GM12878 (cell line): ENCODE measurements around the gene ZSWIM9.

ENCODE experiments used
- ATF3 ChIP-seq: IDR thresholded peaks from 2 replicates; pipeline ENCODE4 v1.6.1; 2011; ENCODE audit warnings: low read depth, mild to moderate bottlenecking, low read length, moderate library complexity, borderline replicate concordance; ENCODE audit errors: extremely low read depth
- BCL3 ChIP-seq: IDR thresholded peaks from 2 replicates; pipeline ENCODE4 v1.6.1; 2011; ENCODE audit warnings: borderline replicate concordance, low read depth, mild to moderate bottlenecking, moderate library complexity, low read length; ENCODE audit not compliant: insufficient read depth, poor library complexity, severe bottlenecking
- CTCF ChIP-seq, 3 experiments: IDR thresholded peaks in 2 of 3; conservative IDR thresholded peaks in 1 of 3; 2 replicates each; pipeline ENCODE4 v1.5.1; 2011; ENCODE audit warnings: low read depth in 3 of 3, low read length in 3 of 3, mild to moderate bottlenecking in 3 of 3, control low read depth in 2 of 3, moderate library complexity in 2 of 3, inconsistent platforms in 1 of 3, mixed read lengths in 1 of 3; ENCODE audit not compliant: control insufficient read depth in 2 of 3, insufficient read depth in 1 of 3; ENCODE audit errors: extremely low read depth in 1 of 3
- ELK1 ChIP-seq: IDR thresholded peaks from 2 replicates; pipeline ENCODE4 v1.6.1; 2012; ENCODE audit warnings: low read depth, low read length, improper control_type of control experiment
- NFIC ChIP-seq: IDR thresholded peaks from 2 replicates; pipeline ENCODE4 v1.6.1; 2012; ENCODE audit warnings: low read depth, mild to moderate bottlenecking, inconsistent platforms, low read length, moderate library complexity
- POLR2A ChIP-seq: IDR thresholded peaks from 2 replicates; pipeline ENCODE4 v1.6.1; 2011; ENCODE audit warnings: low read depth, mild to moderate bottlenecking, low read length
- POLR2AphosphoS5 ChIP-seq: IDR thresholded peaks from 2 replicates; pipeline ENCODE4 v1.6.1; 2011; ENCODE audit warnings: mild to moderate bottlenecking, low read length, inconsistent platforms
- RAD51 ChIP-seq: fragments of 450-650 bp; IDR thresholded peaks from 2 replicates; pipeline ENCODE4 v1.6.1; 2016; ENCODE audit warnings: moderate library complexity, mild to moderate bottlenecking, inconsistent platforms
- SKIL ChIP-seq: fragments of 450-650 bp; IDR thresholded peaks from 2 replicates; pipeline ENCODE4 v1.6.1; 2017; ENCODE audit warnings: mild to moderate bottlenecking, low read depth, inconsistent platforms; ENCODE audit not compliant: poor library complexity, severe bottlenecking
- SMARCA5 ChIP-seq: fragments of 450-650 bp; IDR thresholded peaks from 2 replicates; pipeline ENCODE4 v1.6.1; 2017; ENCODE audit warnings: mild to moderate bottlenecking
- SP1 ChIP-seq: IDR thresholded peaks from one replicate; pipeline ENCODE4 v1.6.1; 2011; ENCODE audit warnings: low read depth, low read length
- STAT3 ChIP-seq: IDR thresholded peaks from 2 replicates; pipeline ENCODE4 v1.6.1; 2011; ENCODE audit warnings: low read depth, low read length, improper control_type of control experiment
- TAF1 ChIP-seq: IDR thresholded peaks from 2 replicates; pipeline ENCODE4 v1.6.1; 2011; ENCODE audit warnings: mild to moderate bottlenecking, low read depth, low read length, borderline replicate concordance
- YY1 ChIP-seq: IDR thresholded peaks from 2 replicates; pipeline ENCODE4 v1.6.1; 2011; ENCODE audit warnings: low read depth, mild to moderate bottlenecking, low read length

GRCh38 chr19:48137411-48137810 lies 33.1 kb upstream of the ZSWIM9 start:
- TF ChIP-seq SKIL, result no peak
- TF ChIP-seq POLR2A, result no peak
- no peak for TF ChIP-seq CTCF (IDR thresholded peaks at IDR 0.05 in 2 of 3, conservative IDR thresholded peaks at IDR 0.05 in 1 of 3; ENCODE audit: control insufficient read depth in 2 of 3, extremely low read depth in 1 of 3, insufficient read depth in 1 of 3, low read depth in 3 of 3, low read length in 3 of 3)
- TF ChIP-seq SP1, result no peak
- no peak for TF ChIP-seq POLR2AphosphoS5
- no peak for TF ChIP-seq TAF1
- no peak for TF ChIP-seq RAD51
- TF ChIP-seq ELK1, result no peak
- TF ChIP-seq ATF3, result no peak
- TF ChIP-seq BCL3, result no peak
- no peak for TF ChIP-seq YY1
- TF ChIP-seq SMARCA5, result no peak
- no peak for TF ChIP-seq STAT3
- TF ChIP-seq NFIC, result no peak
